ENCODE measurements around the gene VSIR.

The VSIR gene

GRCh38 chr10:71747039-71747531 is 26.2 kb downstream of the VSIR start:
- DNase-seq (ENCODE audit: low read depth): no peak

- DNase-seq (ENCODE audit: low read depth): no peak
Measured at GRCh38 chr10:71746344-71747037, 26.8 kb downstream of the VSIR start.

GRCh38 chr10:71745664-71746250 is 27.6 kb downstream of the VSIR start:
- DNase-seq (ENCODE audit: low read depth): no peak

- no peak for DNase-seq (ENCODE audit: low read depth)
Measured at GRCh38 chr10:71744897-71745663, 28.2 kb downstream of the VSIR start.

- no peak for DNase-seq (ENCODE audit: low read depth)
Measured at GRCh38 chr10:71743866-71744265, 29.5 kb downstream of the VSIR start.

- DNase-seq (ENCODE audit: low read depth): no peak
Measured at GRCh38 chr10:71743089-71743838, 30.1 kb downstream of the VSIR start.

GRCh38 chr10:71742301-71743088 is 30.8 kb downstream of the VSIR start:
- DNase-seq (ENCODE audit: low read depth): no peak

GRCh38 chr10:71741671-71742070 is 31.6 kb downstream of the VSIR start:
- DNase-seq (ENCODE audit: low read depth): no peak

GRCh38 chr10:71741029-71741428 is 32.3 kb downstream of the VSIR start:
- DNase-seq (ENCODE audit: low read depth): no peak

GRCh38 chr10:71740069-71740653 is 33.2 kb downstream of the VSIR start:
- DNase-seq (ENCODE audit: low read depth): no peak

- no peak for DNase-seq (ENCODE audit: low read depth)
Measured at GRCh38 chr10:71739358-71739900, 33.9 kb downstream of the VSIR start.

GRCh38 chr10:71737834-71738197 is 35.5 kb downstream of the VSIR start:
- DNase-seq (ENCODE audit: low read depth): no peak

GRCh38 chr10:71737001-71737833 is 36.1 kb downstream of the VSIR start:
- DNase-seq (ENCODE audit: low read depth): no peak

- no peak for DNase-seq (ENCODE audit: low read depth)
Measured at GRCh38 chr10:71736570-71736952, 36.8 kb downstream of the VSIR start.

- no peak for DNase-seq (ENCODE audit: low read depth)
Measured at GRCh38 chr10:71735709-71736569, 37.4 kb downstream of the VSIR start.

- DNase-seq (ENCODE audit: low read depth): no peak
Measured at GRCh38 chr10:71734797-71735196, 38.5 kb downstream of the VSIR start.

GRCh38 chr10:71731791-71732190 is 41.5 kb downstream of the VSIR start:
- DNase-seq (ENCODE audit: low read depth): no peak

GRCh38 chr10:71729161-71729636 is 44.1 kb downstream of the VSIR start:
- DNase-seq (ENCODE audit: low read depth): no peak

Measured in activated T-helper 9 cell treated with anti-CD3 and anti-CD28 coated beads, Interleukin-2, amount 50 U/mL, for 16 hours (primary cell).